K562 treated with DMSO at 1 percent for 24 hours (cell line): Measurements from ENCODE around the gene ST3GAL6. TPM values are rescaled to one million over a fixed set of nuclear protein-coding genes. Genes with fewer than 3 reads are reported as not detected.

Experiments used
- total RNA-seq: library from RNA; unstranded; fragments of 300-600 nt; gene quantifications from 2 replicates; pipeline ENCODE4 v1.2.3, GENCODE V29; 2022; ENCODE audit warnings: low read depth; ENCODE audit not compliant: insufficient read depth

Gene ST3GAL6, protein sequence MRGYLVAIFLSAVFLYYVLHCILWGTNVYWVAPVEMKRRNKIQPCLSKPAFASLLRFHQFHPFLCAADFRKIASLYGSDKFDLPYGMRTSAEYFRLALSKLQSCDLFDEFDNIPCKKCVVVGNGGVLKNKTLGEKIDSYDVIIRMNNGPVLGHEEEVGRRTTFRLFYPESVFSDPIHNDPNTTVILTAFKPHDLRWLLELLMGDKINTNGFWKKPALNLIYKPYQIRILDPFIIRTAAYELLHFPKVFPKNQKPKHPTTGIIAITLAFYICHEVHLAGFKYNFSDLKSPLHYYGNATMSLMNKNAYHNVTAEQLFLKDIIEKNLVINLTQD
- total RNA-seq, result not detected in 2 replicates

DNA sequence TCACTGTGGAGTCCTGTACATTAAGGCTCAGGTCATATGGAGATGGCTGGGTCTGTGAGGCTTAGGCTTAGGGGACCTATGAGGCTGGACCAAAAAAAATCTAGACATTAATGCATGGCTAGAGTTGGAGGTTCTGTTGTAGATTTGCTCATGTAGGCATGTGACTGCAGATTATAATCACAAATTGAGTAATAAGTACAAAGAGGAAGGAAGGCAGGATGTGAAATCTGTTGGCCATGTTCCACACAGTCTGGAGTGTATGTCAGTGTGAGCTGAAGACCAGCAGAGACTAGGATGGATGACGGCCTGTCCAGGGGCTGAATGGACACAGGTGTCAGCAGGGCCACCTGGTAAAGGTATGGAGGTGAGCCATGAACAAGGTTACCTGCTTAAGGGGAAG lies at the start of gene ST3GAL6:
Gene ST3GAL6 (plus strand): TSS at position 265 of the 400 bp plus-strand sequence. CDS start 5,101 bp downstream, outside the sequence.

Other genes with a start within 250 kb of the ST3GAL6 start
- gene CLDND1, start 240.4 kb upstream of the ST3GAL6 start, total RNA-seq, result 37.0 and 41.2 TPM in 2 replicates
- gene GPR15, start 231.4 kb upstream of the ST3GAL6 start, total RNA-seq, result not detected in 2 replicates
- gene CPOX, start 169.7 kb upstream of the ST3GAL6 start, total RNA-seq, result 22.7 and 28.8 TPM in 2 replicates
- 4.0 and 4.7 TPM in 2 replicates for gene DCBLD2, start 138.4 kb downstream of the ST3GAL6 start, total RNA-seq